Loucy (cell line): ENCODE results near the gene GARRE1.
"Not testable (repeated sequence)": the region's sequence is repeated elsewhere in the genome, so short reads cannot be mapped to it uniquely, and the experiment has no call there.

Experiments used
- EZH2phosphoT487 ChIP-seq: fragments of 200-600 bp; IDR thresholded peaks from 2 replicates; pipeline ENCODE4 v1.6.1; 2018; ENCODE audit warnings: antibody characterized with exemption, mild to moderate bottlenecking, moderate library complexity, borderline replicate concordance
- TF ChIP-seq, protein P1 (sequence below): fragments of 200-600 bp; sonication (generic); conservative IDR thresholded peaks from 2 replicates; pipeline ENCODE4 v1.5.1; 2014; ENCODE audit warnings: mild to moderate bottlenecking, antibody characterized with exemption, low read length

DNA sequence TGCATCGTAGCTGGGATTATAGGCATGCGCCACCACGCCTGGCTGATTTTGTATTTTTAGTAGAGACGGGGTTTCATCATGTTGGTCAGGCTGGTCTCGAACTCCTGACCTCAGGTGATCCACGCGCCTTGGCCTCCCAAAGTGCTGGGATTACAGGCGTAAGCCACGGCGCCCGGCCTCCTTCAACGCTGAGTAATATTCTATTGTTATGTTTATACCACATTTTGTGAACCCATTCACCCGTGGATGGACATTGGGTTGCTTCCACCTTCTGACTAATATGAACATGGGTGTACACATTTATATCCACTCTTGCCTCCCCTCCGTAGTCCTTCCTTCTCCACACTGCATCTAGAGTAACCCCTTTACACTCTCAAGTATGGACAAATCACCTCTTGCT is 1.2 kb upstream of the GARRE1 start:
- not testable (repeated sequence) for TF ChIP-seq EZH2phosphoT487
- TF ChIP-seq, protein P1, sequence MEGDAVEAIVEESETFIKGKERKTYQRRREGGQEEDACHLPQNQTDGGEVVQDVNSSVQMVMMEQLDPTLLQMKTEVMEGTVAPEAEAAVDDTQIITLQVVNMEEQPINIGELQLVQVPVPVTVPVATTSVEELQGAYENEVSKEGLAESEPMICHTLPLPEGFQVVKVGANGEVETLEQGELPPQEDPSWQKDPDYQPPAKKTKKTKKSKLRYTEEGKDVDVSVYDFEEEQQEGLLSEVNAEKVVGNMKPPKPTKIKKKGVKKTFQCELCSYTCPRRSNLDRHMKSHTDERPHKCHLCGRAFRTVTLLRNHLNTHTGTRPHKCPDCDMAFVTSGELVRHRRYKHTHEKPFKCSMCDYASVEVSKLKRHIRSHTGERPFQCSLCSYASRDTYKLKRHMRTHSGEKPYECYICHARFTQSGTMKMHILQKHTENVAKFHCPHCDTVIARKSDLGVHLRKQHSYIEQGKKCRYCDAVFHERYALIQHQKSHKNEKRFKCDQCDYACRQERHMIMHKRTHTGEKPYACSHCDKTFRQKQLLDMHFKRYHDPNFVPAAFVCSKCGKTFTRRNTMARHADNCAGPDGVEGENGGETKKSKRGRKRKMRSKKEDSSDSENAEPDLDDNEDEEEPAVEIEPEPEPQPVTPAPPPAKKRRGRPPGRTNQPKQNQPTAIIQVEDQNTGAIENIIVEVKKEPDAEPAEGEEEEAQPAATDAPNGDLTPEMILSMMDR = not testable (repeated sequence)
